Rectal smooth muscle tissue (tissue), 1 donor: ENCODE measurements around the gene DUSP22.
A peak's percentile ranks its signal among the peaks of the same experiment; 100 is the strongest.
"Not testable (repeated sequence)": the region's sequence is repeated elsewhere in the genome, so short reads cannot be mapped to it uniquely, and the experiment has no call there.

ENCODE experiments used
- H3K27ac ChIP-seq: one replicate; pipeline ENCODE4 v1.7.0; 2013; ENCODE audit warnings: low read depth, low read length, inconsistent platforms
- H3K27me3 ChIP-seq: one replicate; pipeline ENCODE4 v1.7.0; 2013; ENCODE audit warnings: low read length; ENCODE audit not compliant: control insufficient read depth, insufficient read depth
- H3K36me3 ChIP-seq: one replicate; pipeline ENCODE4 v1.7.0; 2013; ENCODE audit warnings: low read length; ENCODE audit not compliant: control insufficient read depth, insufficient read depth
- H3K4me1 ChIP-seq: one replicate; pipeline ENCODE4 v1.7.0; 2013; ENCODE audit warnings: low read length; ENCODE audit not compliant: control insufficient read depth, insufficient read depth
- H3K4me3 ChIP-seq: one replicate; pipeline ENCODE4 v1.7.0; 2013; ENCODE audit warnings: low read length
- H3K9ac ChIP-seq: one replicate; pipeline ENCODE4 v1.7.0; 2013; ENCODE audit warnings: low read length

Gene DUSP22

DNA sequence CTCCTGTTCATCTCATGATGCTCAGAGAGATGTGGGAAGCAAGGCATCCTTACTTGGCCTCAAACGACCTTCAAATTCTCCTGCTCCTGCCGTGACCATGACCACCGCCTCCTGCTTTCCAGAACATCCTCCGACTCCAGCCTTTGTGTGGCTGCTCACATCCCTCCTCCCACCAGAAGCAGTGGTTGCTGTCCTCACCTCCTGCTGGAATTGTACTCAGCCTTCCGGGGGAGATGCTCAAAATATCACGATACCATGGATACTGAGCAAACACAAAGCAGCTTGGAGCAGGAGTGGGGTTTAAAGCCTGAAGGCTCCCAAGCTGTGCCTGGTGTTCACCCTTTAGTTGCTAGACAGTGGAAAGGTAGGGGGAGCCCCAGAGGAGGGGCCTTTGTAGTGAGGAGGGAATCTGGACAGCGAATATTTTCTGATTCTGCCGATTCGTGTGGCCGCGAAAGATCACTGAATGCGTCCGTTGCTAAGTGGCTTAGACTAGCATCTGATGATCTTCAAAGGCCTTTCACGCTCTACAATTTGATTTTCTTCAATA is 9.3 kb upstream of the DUSP22 start:
- H3K4me3 ChIP-seq, result no peak overlapping the region
- H3K4me1 ChIP-seq, result no peaks in the 10 kb centered on the region
- no peaks in the 10 kb centered on the region for H3K27me3 ChIP-seq
- no peak overlapping the region for H3K9ac ChIP-seq
- no peak overlapping the region for H3K27ac ChIP-seq
- H3K36me3 ChIP-seq, result no peaks in the 10 kb centered on the region

DNA sequence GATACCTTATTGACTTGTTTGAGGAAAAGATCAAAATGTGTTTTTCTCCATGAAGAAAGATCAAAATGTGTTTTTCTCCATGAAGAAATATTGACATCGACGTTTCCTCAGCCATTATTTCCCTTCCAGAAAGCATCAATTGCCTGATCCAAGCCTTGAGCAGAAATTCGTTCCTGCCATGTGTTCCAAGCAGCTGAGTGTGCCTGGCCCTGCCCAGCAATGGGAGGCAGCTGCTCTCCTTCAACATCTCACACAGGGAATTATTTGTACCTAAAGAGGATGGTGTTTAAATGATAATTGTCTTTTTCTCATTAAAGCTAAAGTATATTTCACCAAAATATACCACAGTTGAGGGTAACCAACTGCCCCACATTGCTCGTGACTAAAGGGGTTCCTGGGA is 7.8 kb upstream of the DUSP22 start:
- H3K27ac ChIP-seq, result no peak overlapping the region
- no peaks in the 10 kb centered on the region for H3K27me3 ChIP-seq
- no peaks in the 10 kb centered on the region for H3K4me1 ChIP-seq
- no peak overlapping the region for H3K9ac ChIP-seq
- H3K36me3 ChIP-seq, result no peaks in the 10 kb centered on the region
- no peak overlapping the region for H3K4me3 ChIP-seq

GRCh38 chr6:285030-285771 is 7.1 kb upstream of the DUSP22 start:
- Histone ChIP-seq H3K4me3 (no peak overlapping the region), H3K27me3 (no peaks in the 10 kb centered on the region), H3K4me1 (no peaks in the 10 kb centered on the region), H3K9ac (no peak overlapping the region), H3K27ac (no peak overlapping the region), H3K36me3 (no peaks in the 10 kb centered on the region)

- H3K27ac ChIP-seq, H3K4me1 ChIP-seq, H3K27me3 ChIP-seq, H3K36me3 ChIP-seq, H3K4me3 ChIP-seq, H3K9ac ChIP-seq: not testable (repeated sequence)
Measured at GRCh38 chr6:285902-286301, 6.4 kb upstream of the DUSP22 start.

DNA sequence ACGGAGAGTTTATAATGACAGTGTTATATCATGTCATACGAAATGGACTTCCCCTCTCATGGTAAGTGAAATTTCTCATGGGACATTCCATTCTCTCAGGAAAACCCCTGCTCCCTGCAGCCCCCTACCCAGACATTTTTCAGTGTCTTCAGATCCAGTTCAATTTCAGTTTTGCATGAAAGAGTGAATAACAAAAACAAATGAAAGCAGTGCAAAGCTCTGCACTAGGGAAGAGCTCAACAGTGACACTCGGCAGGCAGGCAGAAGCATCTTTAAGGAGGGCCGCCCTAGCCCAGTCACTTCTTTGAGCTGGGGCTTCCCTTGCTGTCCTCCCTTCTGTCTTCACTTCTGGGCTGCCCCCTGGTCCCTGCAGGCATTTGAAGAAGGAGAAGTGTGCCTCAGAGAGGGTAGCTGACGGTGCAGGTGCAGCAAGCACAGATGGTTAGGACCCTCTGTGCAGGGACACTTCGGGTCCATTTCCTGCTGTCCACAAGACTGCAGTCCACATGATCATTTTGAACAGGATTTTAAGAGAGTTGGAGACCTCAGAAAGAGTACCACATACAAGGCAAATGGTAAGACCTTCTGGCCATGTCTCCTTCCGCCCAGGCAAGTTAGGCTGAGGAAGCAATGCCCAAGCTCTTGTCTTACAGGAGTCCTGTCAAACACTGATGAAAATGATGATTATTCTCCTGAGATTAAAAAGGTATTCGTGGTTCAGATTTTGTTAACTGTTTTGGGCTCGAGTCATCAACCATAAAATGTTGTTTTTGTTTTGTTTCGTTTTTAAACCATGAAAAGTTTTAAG is 5.4 kb upstream of the DUSP22 start:
- Histone ChIP-seq H3K4me3 (no peak overlapping the region), H3K4me1 (peaks cover 4% of the 10 kb centered on the region)

DNA sequence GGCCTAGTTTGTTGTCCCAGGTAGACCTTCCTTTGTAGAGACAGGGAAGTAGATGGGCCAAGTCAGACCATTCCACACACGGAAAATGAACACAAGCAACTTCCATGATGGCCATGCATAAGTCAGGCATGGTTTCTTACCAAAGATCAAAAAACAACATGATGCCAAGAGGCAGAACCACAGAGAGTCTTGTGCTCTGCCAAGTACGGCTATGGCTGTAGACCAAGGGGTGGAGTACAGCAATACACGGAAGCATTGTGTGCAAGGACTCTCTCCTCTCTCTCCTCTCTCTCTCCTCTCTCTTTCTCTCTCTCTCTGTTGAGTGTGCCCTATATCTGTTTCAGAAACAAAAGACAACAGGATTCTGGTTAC is 4.8 kb upstream of the DUSP22 start:
- no peaks in the 10 kb centered on the region for H3K27me3 ChIP-seq
- no peak overlapping the region for H3K27ac ChIP-seq
- no peaks in the 10 kb centered on the region for H3K36me3 ChIP-seq
- no peak overlapping the region for H3K4me3 ChIP-seq
- H3K9ac ChIP-seq, result no peak overlapping the region
- H3K4me1 ChIP-seq, result peaks cover 4% of the 10 kb centered on the region

More for the DNA sequence above, 5.4 kb upstream of the DUSP22 start:
- Histone ChIP-seq H3K9ac (no peak overlapping the region), H3K36me3 (no peaks in the 10 kb centered on the region), H3K27ac (no peak overlapping the region), H3K27me3 (no peaks in the 10 kb centered on the region)

DNA sequence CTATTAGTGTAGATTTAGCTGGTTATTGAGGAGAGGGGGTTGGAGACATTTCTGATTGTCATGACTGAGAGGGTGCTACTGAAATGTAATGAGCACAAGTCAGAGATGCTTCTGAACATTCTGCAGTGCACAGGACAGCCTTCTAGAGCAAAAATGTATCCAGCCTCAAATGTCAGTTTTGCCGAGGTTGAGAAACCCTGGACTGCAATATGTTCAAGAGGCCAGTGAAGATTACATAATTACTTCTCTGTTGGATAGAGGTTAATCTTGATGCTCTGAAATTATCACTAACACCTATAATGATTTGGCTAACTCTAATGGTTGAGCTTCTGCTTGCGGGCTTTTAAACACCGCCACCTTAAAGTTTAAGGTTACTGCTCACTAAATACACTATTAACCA is 3.4 kb upstream of the DUSP22 start:
- Histone ChIP-seq H3K4me3 (no peak overlapping the region), H3K4me1 (peaks cover 5% of the 10 kb centered on the region), H3K36me3 (no peaks in the 10 kb centered on the region), H3K27ac (no peak overlapping the region), H3K9ac (no peak overlapping the region), H3K27me3 (no peaks in the 10 kb centered on the region)

- H3K9ac ChIP-seq, result no peak overlapping the region
- no peak overlapping the region for H3K4me3 ChIP-seq
- no peak overlapping the region for H3K27ac ChIP-seq
- peaks cover 8% of the 10 kb centered on the region for H3K4me1 ChIP-seq
- H3K36me3 ChIP-seq, result no peaks in the 10 kb centered on the region
- H3K27me3 ChIP-seq, result no peaks in the 10 kb centered on the region
Measured at GRCh38 chr6:290111-290922, 2.0 kb upstream of the DUSP22 start.

GRCh38 chr6:291204-291696 is 1.0 kb upstream of the DUSP22 start:
- Histone ChIP-seq H3K27ac (peak overlapping the region; percentile 96), H3K4me1 (peaks cover 8% of the 10 kb centered on the region), H3K27me3 (no peaks in the 10 kb centered on the region), H3K36me3 (no peaks in the 10 kb centered on the region), H3K4me3 (peak overlapping the region; percentile 63), H3K9ac (peak overlapping the region; percentile 84)

DNA sequence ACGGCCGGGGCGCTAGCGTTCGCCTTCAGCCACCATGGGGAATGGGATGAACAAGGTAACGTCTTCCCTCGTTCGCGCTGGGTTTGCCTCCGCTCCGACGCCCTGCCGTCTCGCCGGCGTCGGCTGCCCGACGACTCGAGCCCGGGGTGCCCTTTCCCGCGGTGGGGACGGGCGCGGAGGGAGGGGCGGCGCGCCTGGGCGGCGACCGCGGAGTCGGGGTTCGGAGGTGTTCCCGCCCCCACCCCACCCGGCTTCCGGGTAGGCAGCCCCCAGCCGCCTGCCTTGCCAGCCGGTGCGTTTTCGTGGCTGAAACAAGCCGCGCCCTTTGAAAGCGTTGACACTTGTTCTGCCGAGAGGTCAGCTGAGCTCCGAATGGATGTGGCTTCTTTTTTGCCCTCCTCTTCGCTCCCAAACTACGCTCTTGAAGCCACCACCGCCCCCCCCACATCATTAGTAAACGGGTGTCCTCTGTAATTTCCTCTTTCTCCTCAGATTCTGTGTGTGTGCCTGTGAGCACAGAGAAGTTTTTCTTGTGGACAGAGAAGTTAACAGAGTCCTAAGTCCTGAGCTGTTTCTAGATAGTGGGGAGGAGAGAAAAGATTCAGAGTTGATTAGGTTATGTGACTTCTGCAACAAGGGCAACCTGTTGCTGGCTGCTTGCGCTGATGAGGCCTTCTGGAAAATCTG is 362 bp downstream of the DUSP22 start:
- Histone ChIP-seq H3K4me1 (peaks cover 8% of the 10 kb centered on the region), H3K27me3 (no peaks in the 10 kb centered on the region), H3K9ac (peak overlapping the region; percentile 77)

GRCh38 chr6:293193-294174 is 1.2 kb downstream of the DUSP22 start:
- Histone ChIP-seq H3K36me3 (no peaks in the 10 kb centered on the region), H3K27ac (peak overlapping the region; percentile 96), H3K4me1 (peaks cover 8% of the 10 kb centered on the region), H3K9ac (peak overlapping the region; percentile 74), H3K4me3 (peak overlapping the region; percentile 65), H3K27me3 (no peaks in the 10 kb centered on the region)

More for the DNA sequence above, 362 bp downstream of the DUSP22 start:
- peak overlapping the region; percentile 65 for H3K4me3 ChIP-seq
- H3K27ac ChIP-seq, result peak overlapping the region; percentile 96
- H3K36me3 ChIP-seq, result no peaks in the 10 kb centered on the region
